ENCODE measurements around the gene KLHL29.
"Not testable (repeated sequence)": the region's sequence is repeated elsewhere in the genome, so short reads cannot be mapped to it uniquely, and the experiment has no call there.

KLHL29 gene

DNA sequence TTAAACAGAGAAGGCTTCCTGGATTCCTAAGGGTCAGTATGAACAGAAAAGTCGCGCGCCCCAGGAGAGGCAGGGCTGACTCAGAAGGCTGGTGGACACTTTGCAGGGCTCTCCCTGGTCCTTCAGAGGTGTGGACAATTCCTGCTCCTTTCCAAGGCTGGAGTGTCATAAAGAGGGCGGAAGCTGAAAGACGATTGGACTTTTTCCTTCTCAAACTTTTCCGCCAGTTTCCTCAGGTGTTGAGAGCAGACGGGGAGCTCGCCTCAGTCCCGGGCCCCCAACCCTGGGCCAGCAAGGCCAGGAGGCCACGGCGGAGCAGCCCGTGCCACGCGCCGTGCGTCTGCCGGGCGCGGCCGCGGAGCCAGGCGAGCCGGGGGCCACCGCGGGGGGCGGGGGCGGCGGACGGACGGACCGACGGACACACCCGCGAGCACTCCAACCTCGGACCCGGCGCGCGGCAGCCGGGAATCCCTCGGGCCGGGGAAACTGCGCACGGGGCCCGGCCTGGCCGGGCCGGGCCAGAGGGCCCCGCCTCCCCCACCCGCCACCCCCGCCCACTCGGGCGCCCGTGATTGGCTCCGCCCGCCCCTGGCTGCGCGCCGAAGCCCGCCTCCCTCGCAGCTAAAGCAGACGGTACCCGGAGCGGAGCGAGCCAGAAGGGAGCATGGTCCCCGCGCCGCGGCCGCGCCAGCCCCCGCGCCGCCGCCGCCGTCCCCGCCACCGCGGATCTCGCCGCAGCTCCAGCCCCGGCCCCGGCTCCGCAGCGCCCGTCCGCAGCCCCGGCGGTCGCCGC is at the start of gene KLHL29:
Gene KLHL29 (plus strand): TSS at position 629 of the 793 bp plus-strand sequence. CDS start 177,018 bp downstream, outside the sequence.
- in situ Hi-C loops (cut with MboI; ENCODE audit: low sequenced_read_pairs): no loop called here

DNA sequence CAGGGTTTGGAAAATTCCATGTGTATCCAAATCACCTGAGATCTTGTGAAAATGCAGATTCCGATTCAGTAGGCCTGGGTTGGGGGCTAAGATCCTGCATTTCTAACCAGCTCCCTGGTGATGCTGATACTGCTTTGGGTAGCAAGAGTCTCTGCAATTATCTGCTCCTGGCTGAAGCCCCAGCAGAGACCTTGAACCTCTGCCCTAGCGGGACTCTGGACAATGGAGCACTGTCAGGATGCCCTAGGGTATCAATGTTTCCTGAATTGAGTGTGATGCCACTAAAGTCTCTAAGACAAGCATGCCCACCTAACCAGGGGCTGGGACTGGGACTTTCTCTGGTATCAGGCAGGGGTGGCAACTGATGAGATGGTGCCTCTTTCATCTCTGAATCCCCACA is 49.4 kb upstream of the KLHL29 start:
- in situ Hi-C loops (cut with MboI; ENCODE audit: low sequenced_read_pairs): no loop called here

DNA sequence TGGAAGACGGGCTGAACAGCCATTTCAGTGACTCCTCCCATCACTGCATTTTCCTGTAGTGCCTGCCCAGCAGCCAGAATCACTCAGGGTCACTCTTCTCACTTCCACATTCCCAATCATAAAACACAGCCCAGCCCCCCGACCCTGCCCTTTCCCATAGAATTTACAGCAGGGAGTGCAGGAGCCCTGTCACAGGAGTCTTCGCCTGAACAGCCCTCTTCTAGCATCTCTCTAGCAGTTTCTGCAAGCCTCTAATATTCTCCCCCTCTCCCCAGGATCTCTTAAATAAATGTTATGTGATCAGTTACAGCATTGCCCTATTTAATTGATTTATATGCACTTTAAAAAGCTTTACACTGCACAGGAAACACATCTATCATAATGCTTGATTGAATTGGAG is 42.9 kb upstream of the KLHL29 start:
- in situ Hi-C loops (cut with MboI; ENCODE audit: low sequenced_read_pairs): no loop called here

DNA sequence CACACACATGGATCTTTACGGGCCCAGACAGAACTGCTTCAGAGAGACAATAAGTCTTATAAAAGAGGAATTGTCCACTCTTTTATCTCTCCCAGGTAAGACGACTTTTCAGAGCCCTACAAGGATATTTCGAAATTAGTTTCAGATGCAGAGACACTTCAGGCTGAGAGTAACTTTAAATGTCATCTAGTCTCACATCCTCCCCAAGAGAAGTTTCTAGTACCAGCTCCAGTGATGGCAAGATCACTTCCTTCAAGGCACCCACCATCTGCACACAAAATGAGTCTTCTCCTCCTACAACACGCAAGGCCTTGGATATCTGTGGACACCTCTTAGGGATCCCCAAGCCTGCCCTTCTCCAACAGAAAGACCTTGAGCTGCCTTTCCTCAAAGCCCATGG is 39.0 kb upstream of the KLHL29 start:
- in situ Hi-C loops (cut with MboI; ENCODE audit: low sequenced_read_pairs): no loop called here

DNA sequence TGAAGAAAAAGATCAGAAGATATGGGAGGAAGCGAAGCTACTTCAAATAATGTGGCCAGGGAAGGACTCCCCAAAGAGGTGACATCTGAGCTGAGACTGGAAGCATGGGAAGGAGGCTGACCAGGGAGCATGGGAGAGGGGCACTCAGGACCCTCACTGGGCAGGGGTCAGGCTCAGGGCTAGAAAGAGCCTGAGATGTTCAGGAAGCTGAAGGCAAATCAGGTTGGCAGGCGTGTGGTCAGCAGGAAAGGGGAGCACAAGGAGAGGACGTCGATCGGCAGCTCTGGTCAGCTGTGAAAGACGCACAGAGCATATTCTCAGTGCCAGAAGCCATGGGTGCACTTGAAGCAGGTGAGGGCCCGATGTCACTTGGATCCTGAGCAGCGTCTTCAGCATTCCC is 38.2 kb upstream of the KLHL29 start:
- in situ Hi-C loops (cut with MboI; ENCODE audit: low sequenced_read_pairs): no loop called here

DNA sequence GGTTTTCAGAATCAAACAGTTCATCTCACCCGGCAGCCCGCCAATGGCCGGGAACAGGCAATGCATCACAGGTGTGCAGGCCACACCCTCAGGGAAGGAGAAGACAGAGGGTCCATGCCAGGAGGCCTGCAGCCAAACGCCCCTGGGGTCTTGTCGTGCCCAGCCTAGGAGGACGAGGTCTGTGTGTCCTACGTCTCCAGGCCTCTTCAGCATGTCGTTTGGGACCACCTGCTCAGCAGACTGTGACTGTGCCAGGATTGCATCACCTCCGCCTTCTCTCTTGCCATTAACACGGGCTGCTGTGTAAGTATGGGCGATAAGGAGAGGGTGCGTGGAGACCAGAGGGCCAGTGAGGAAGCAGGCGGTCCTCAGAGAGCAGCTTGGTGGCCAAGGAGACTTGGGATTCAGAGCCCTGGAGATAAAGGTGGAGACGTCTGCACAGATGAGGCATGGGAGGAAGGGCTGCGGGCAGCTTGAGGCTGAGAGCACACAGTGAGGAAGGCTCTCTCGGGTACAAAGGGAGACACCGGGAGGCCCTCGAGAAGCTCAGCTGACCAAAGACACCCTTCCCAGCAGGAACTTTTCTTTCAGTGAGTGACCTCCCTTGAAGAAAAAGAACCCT is 37.4 kb upstream of the KLHL29 start:
- in situ Hi-C loops (cut with MboI; ENCODE audit: low sequenced_read_pairs): no loop called here

DNA sequence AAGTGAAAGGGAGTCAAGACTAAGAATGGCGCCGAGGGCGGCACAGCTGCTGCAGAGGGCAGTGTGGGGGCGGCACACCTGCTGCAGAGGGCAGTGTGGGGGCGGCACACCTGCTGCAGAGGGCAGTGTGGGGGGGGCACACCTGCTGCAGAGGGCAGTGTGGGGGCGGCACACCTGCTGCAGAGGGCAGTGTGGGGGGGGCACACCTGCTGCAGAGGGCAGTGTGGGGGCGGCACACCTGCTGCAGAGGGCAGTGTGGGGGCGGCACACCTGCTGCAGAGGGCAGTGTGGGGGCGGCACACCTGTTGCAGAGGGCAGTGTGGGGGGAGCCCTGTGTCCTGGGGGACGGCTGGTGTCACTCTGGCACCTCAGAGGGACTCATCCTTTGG is 36.9 kb upstream of the KLHL29 start:
- in situ Hi-C loops (cut with MboI; ENCODE audit: low sequenced_read_pairs): not testable (repeated sequence)

DNA sequence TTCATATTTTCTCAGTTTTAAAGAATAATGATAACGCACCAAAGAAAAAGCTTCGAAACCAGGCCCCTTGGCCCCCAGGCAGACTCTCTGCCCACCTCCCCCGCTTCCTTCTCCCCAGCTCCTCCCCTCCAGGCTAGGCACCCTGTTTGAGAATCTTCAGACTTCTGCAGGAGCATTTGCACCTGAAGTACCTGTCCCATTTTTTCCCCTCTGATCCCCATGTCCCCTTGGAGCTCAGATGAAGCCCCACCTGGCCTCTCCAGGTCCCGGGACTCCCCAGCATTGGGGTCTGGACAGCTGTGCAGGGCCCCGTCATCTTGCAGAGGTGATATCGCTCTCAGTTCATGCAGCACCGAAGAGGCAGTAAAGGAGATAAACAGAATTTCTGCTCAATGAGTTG is 35.5 kb upstream of the KLHL29 start:
- in situ Hi-C loops (cut with MboI; ENCODE audit: low sequenced_read_pairs): no loop called here

DNA sequence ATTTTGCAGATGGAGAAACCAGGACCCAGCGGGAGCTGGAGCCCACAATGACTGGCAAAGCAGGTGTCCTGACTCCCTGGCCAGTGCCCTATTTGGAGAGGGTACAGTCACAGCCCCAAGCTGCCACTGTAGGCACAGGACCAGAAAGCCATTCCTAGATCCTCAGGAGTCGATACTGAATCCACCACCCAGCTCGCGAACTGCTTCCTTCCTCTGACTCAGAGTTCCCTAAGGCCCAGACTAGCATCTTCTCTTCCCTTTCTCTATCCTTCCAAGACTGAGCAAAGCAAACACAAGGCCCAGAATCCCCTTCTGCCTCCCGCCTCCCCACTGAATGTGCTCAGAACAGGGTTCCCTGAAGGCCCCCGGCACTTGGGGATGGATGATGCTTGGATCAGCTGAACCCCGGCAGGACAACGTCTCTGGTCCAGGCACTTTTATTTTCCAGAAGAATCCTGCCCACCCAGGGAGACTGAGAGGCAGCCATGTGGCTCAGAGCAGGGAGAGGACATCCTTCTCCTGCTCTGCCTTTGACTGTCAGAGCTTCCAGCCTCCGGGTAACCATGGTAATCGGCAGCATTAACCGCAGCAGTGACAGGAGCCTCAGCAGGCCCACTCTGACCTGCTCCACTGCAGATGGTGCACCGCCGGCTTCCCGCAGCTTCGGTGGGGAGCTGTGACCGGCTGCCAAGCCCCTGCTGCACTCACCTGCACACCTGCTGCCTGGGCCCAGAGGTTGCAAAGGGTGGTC is 34.8 kb upstream of the KLHL29 start:
- in situ Hi-C loops (cut with MboI; ENCODE audit: low sequenced_read_pairs): no loop called here

DNA sequence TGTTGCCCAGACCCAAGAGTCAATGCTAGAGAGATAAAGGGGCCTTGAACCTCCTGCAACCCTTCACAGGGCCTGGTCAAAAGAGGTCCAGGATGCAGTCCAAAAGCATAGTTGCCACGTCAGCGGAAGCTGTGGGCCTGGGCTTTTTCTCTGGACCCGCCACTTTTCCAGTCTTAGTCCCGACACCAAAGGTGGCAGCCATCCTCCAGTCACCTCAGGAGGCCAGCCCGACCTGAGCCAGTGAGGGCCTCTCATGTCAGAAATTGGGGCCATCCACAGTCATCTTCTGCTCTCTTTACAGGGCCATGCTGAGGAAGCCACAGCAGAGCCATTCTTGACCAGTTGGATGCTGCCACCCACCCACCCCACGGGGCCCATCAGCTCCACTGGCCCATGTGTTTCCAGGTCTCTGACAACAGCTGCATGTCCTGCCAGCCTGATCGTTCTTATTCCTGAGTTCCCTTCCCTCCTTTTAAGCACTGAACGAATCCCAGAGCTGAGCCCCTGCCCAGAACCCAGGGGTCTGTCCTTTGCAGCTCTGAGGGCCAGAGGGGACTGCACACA is 34.1 kb upstream of the KLHL29 start:
- in situ Hi-C loops (cut with MboI; ENCODE audit: low sequenced_read_pairs): no loop called here

DNA sequence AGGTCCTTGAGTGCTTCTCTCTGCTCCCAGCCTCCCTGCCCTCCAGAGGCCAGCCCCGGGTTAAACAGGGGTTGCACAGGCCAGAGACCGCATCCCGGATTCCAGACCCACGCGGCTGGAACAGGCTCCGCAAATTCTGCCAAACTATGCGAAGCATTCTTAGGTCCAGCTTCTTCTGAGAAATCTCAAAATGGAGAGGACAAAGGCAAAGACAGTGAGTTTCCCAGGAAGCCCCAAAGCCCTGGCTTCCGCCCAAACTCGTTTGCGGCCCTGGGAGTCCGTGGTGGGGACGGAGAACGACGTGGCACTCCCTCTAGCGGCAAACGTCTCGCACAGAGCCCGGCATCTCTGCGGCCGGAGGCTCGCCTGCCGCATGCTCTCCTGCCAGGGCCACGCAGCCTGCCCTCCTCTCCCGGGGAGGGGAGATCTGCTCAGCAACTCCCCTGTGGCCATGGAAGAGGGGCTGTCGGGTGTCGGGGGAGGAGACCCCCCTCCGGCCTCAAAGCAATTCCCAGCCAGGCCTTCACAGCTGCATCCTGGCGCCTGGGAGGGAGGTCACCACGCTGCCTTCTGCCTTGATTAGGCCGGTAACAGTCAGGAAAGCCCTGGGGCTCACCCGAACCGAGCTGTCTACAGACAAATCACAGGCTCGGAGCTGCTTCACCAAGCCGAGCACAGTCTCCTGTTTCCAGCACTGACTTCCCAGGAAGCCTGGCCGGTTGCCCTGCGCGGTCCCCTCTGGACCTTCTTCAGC is 33.4 kb upstream of the KLHL29 start:
- in situ Hi-C loops (cut with MboI; ENCODE audit: low sequenced_read_pairs): no loop called here

DNA sequence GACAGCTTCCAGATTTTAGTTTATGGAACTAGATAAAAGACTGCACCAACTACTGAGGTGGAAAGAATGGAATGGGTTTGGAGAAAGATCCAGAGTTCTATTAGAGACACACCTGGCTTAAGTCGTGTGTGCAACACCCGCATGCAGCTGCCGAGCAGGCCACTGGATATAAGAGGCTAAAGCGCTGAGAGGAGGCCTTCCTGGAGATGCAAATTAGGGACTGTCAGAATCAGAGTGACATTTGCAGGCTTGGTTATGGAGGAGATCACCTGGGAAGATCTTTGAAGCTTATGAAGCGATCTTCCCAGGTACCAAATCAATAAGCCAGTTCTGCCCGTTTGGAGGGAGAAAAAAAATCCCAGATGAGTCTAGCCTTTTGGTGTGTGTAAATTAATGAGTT is 30.4 kb upstream of the KLHL29 start:
- in situ Hi-C loops (cut with MboI; ENCODE audit: low sequenced_read_pairs): no loop called here

DNA sequence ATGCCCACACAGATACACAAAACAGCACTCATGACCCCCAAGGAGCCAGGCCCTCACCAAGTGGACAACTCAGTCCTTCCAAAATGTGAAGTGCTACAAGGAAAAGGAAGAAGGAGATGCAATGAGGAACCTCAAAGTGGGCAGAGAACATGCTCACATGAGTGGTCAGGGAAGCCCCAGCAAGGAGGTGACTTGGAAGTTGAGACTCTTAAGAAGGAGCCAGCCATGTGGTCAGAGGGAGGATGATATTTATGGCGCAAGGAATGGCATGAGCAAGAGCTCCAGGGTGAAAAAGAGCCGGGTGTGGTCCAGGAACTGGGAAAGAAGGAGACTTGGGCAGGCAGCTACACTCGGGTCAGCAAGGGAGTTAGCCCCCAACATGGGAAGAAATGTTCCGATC is 30.0 kb upstream of the KLHL29 start:
- in situ Hi-C loops (cut with MboI; ENCODE audit: low sequenced_read_pairs): no loop called here

DNA sequence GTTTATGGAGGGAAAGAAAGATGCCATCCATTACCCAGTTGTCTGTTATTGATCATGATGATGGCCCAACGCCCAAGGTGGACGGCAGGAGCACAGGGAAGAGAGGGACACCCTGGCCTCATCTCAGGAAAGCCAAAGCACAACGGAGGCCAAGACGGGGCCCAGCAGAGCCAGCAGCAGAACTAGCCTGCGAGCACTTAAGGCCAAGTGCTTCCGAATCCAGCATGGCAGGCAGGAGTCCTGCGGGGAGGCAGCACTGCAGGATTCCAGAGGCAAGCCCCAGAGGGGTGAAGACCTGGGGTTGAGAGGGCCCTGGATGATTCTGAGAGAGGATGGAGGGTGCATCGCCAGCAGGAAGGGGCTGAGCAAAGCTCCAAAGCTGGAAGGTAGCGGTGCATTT is 28.3 kb upstream of the KLHL29 start:
- in situ Hi-C loops (cut with MboI; ENCODE audit: low sequenced_read_pairs): no loop called here

DNA sequence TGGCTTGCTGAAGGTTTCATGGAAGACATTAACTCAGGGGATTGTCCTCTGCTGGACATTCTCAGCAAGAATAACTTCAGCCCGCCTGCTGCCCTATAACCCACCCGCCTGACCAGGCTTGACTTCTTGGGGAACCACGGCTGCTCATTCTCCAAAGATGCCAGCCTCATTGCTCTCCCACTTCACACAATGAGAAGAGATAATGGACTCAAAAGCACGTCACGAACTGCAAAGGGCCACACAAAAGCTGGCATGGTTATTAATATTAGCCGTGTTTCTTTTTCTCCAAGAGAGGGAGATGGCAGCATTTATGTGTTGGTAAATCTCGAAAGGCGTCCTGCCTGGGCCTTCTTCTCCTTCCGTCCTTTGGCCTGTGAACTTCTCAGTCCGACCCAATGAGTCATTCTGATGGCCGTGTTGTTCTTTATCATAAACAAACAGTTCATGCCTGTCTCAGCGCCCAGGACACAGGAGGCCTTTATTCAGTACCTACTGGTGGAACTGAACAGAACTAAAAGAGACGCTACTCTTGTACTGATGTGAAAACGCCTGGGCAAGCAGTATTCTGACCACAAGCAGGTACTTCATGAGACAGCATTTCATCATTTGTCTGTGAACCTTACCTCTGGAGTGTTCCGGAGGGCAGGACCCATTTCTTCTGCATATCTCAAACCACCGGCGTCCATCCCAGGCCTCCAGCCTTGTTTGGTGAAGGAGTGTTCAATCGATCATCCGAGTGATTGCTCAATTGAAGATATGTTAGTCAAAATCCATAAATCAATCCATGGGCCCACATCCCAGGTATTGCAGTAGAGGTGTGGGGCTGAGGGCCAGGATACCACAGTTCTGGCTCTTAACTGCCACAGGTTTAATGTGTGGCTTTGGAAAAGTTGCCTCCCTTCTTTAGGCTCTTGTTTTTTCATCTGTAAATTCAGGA is 25.1 kb upstream of the KLHL29 start:
- in situ Hi-C loops (cut with MboI; ENCODE audit: low sequenced_read_pairs): no loop called here

DNA sequence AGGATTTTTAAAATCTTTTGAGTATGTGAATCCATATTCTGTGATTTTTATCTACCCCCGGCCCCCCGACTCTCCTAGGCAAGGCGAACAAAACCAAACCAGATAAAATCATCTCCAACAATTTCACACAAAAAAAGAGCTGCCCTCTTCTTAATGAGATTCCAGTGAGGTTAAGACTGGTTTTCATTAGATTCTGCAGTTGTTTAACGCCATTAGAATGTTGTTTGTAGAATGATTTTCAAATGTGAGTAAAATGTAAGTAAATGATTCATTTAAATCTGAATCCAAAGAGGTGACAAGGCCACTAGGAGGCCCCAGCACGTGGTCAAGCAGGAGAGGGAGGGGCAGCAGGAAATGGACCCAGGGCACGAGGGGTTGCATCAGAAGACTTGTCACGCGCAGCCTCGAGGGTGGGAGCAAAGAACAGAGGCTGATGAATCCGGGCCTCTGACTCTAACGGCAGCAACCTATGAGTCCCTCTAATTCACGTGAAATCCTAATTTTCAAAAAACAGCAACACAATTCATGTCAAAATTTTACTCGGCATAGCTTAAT is 24.3 kb upstream of the KLHL29 start:
- in situ Hi-C loops (cut with MboI; ENCODE audit: low sequenced_read_pairs): no loop called here

DNA sequence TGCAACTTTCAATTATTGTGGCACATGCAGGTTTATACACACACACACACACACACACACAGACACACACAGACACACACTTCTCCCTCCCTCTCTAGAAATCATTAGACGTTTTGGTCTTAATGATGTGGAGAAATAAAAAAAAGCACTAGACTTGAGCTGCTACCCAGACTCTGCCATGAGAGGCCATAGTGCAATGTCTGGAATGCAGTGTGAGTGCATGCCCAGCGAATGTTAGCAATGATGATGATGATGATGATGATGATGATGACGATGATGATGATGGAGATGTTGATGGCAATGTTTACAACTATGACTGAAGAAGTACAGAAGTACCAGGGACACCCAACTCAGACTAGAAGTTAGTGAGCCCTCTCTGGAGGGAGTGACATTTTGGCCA is 23.8 kb upstream of the KLHL29 start:
- in situ Hi-C loops (cut with MboI; ENCODE audit: low sequenced_read_pairs): no loop called here

DNA sequence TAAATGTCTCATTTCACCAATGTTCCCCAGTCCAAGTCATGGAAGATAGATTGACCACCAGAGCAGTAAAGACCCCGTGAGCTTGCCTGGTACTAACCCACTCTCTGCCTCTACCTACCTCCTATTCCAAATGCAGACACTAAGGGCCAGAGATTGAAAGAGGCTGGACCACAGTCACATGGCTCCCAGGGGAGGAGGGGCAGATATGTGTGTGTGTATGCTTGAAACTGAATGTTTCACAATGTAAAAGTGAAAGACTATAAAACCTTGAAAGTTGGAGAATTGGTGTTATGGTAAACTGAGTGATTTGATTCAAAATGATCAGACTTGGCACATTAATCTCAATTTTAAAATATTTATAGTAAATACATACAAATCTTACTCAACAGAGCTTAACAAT is 21.7 kb upstream of the KLHL29 start:
- in situ Hi-C loops (cut with MboI; ENCODE audit: low sequenced_read_pairs): no loop called here

DNA sequence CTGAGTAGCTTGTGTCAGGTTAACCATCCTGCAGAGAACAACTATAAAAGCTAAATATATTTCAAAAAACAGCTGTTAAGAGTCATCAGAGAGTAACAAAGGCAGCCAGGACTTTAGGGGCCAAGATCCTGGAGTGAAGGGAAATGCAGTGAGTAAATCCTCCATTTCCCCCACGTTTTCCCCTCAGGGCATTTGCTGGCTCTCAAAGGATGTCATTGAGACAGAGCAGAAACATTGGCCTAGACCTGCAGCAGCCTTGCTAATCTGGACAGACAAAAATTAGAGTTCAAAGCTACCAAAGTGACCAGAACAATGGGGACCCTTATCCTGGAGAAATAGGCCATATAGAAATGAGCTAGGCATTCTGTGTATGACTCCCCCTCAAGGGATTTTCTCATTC is 21.1 kb upstream of the KLHL29 start:
- in situ Hi-C loops (cut with MboI; ENCODE audit: low sequenced_read_pairs): no loop called here

DNA sequence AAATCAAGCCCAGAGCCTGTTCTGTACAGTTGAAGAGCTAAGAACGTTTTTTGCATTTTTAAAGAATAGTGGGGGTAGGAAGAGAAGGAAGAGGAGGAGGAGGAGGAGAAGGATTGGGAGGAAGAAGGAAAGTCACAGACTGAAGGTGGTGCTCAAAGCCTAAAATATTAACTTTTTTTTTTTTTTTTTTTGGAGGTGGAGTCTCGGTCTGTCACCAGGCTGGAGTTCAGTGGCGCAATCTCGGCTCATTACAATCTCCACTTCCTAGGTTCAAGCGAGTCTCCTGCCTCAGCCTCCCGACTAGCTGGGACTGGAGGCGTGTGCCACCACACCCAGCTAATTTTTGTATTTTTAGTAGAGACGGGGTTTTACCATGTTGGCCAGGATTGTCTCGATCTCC is 18.3 kb upstream of the KLHL29 start:
- in situ Hi-C loops (cut with MboI; ENCODE audit: low sequenced_read_pairs): no loop called here
